ENCODE data around the gene ADAM11. TPM values are rescaled to one million over a fixed set of nuclear protein-coding genes. Genes with fewer than 3 reads are reported as not detected.

ADAM11 gene
- total and polyA plus RNA-seq, 2 of the 13 experiments (the other 11 are each of a cell fraction or from before 2014, with no cell fraction given), result 0.38 to 0.91 TPM

GRCh38 chr17:44827863-44828262, 69.1 kb downstream of the ADAM11 start:
- no peak overlapping the region for H3K27ac ChIP-seq (ENCODE audit: extremely low read length, insufficient read depth, low read length)
- no peak for FAIRE-seq
- CTCF ChIA-PET (ENCODE audit: low intra/inter-chr PET ratio, low total read pairs), result no interaction called here

More at GRCh38 chr17:44827863-44828262, 69.1 kb downstream of the ADAM11 start:
- Histone ChIP-seq H3K79me2 (ENCODE audit: insufficient read depth, low read length) (no peaks in the 10 kb centered on the region), H4K20me1 (ENCODE audit: insufficient read depth, low read length) (no peaks in the 10 kb centered on the region), H3K4me3 (replicated peaks in 1 of 3; ENCODE audit: insufficient read depth in 1 of 3, low read depth in 2 of 3, low read length in 3 of 3) (no peak overlapping the region), H2AFZ (ENCODE audit: low read length) (no peak overlapping the region), H3K36me3 (replicated peaks in 1 of 2; ENCODE audit: control insufficient read depth in 1 of 2, insufficient read depth in 2 of 2, low read length in 2 of 2) (no peaks in the 10 kb centered on the region), H3K9ac (ENCODE audit: insufficient read depth, low read depth, low read length) (no peak overlapping the region), H3K9me3 (ENCODE audit: low read length) (no peaks in the 10 kb centered on the region), H3K4me2 (ENCODE audit: low read depth, low read length) (no peak overlapping the region), H3K4me1 (ENCODE audit: insufficient read depth, low read length) (peaks cover 31% of the 10 kb centered on the region), H3K27me3 (ENCODE audit: control insufficient read depth in 1 of 2, insufficient read depth in 2 of 2, low read length in 2 of 2) (peaks cover 3 to 36% of the 10 kb centered on the region in 2 experiments)
- no peak for TF ChIP-seq NFIB (CRISPR knock-in tag; IDR thresholded peaks at IDR 0.05; ENCODE audit: borderline replicate concordance)
- no peak for TF ChIP-seq ZNF746 (CRISPR knock-in tag; IDR thresholded peaks at IDR 0.05)
- no peak for TF ChIP-seq ETV5 (CRISPR knock-in tag; IDR thresholded peaks at IDR 0.05; ENCODE audit: borderline replicate concordance)
- TF ChIP-seq ZNF512B (CRISPR knock-in tag; IDR thresholded peaks at IDR 0.05; ENCODE audit: borderline replicate concordance), result no peak
- TF ChIP-seq RFXAP (CRISPR knock-in tag; IDR thresholded peaks at IDR 0.05; ENCODE audit: borderline replicate concordance), result no peak
- no peak for TF ChIP-seq ZNF3 (CRISPR knock-in tag; IDR thresholded peaks at IDR 0.05)
- no peak for TF ChIP-seq ZKSCAN1 (IDR thresholded peaks at IDR 0.05; ENCODE audit: low read length)
- no peak for TF ChIP-seq MAFG (CRISPR knock-in tag; IDR thresholded peaks at IDR 0.05)
- TF ChIP-seq, protein P1, sequence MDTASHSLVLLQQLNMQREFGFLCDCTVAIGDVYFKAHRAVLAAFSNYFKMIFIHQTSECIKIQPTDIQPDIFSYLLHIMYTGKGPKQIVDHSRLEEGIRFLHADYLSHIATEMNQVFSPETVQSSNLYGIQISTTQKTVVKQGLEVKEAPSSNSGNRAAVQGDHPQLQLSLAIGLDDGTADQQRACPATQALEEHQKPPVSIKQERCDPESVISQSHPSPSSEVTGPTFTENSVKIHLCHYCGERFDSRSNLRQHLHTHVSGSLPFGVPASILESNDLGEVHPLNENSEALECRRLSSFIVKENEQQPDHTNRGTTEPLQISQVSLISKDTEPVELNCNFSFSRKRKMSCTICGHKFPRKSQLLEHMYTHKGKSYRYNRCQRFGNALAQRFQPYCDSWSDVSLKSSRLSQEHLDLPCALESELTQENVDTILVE (CRISPR knock-in tag; IDR thresholded peaks at IDR 0.05), result no peak
- TF ChIP-seq ATF6 (CRISPR knock-in tag; conservative IDR thresholded peaks at IDR 0.05), result no peak
- no peak for TF ChIP-seq MED8 (CRISPR knock-in tag; IDR thresholded peaks at IDR 0.05; ENCODE audit: insufficient replicate concordance)
- no peak for TF ChIP-seq ZNF232 (CRISPR knock-in tag; IDR thresholded peaks at IDR 0.05; ENCODE audit: borderline replicate concordance)
- TF ChIP-seq KDM1A (CRISPR knock-in tag; IDR thresholded peaks at IDR 0.05), result no peak
- TF ChIP-seq TFDP2 (CRISPR knock-in tag; IDR thresholded peaks at IDR 0.05), result no peak
- TF ChIP-seq ZNF781 (CRISPR knock-in tag; IDR thresholded peaks at IDR 0.05; ENCODE audit: borderline replicate concordance, not compliant biosample characterization), result no peak
- TF ChIP-seq NFKB2 (CRISPR knock-in tag; IDR thresholded peaks at IDR 0.05; ENCODE audit: borderline replicate concordance), result no peak
- no TSS peak for BruUV-seq (replicated peaks)
- 63% methylated on average over 1 of the region's 1 CpG for WGBS (ENCODE audit: low lambda C conversion rate)
- ATAC-seq, result no peak
- in situ Hi-C loops (cut with HindIII; ENCODE audit: extremely low pct_ligation_motif_present, low pct_unique_long_range_greater_than_20kb), result loop anchor here (5.0 kb wide), 1 partner anchor 46 kb away; no protein-coding TSS in a partner anchor
- intact Hi-C loops (cut with micrococcal nuclease; ENCODE audit: unreplicated experiment), result no loop called here
- no peak for DNase-seq (ENCODE audit: low spot score)
- POLR2A ChIA-PET, result no interaction called here
